ENCODE data around the gene TIMM23. TPM values are rescaled to one million over a fixed set of nuclear protein-coding genes. Genes with fewer than 3 reads are reported as not detected.
A peak's percentile ranks its signal among the peaks of the same experiment; 100 is the strongest.

TIMM23 gene
- total RNA-seq, 1 experiment from 2014 or later = 142 TPM

GRCh38 chr10:46020344-46020657 lies 48.0 kb downstream of the TIMM23 start:
- CTCF ChIA-PET = interaction anchor here (1.2 kb wide), 1 partner anchor 8 kb away, joined by 3 read pairs; no protein-coding TSS in a partner anchor
- H3K4me3 ChIP-seq (ENCODE audit: low read depth, low read length) = no peak overlapping the region
- no peaks in the 10 kb centered on the region for H3K9me3 ChIP-seq
- Mint-ChIP-seq H3K27me3 (ENCODE audit: insufficient read depth, unreplicated experiment) (no peaks in the 10 kb centered on the region), H3K27ac (ENCODE audit: unreplicated experiment) (no peak overlapping the region), H3K9me3 (ENCODE audit: unreplicated experiment) (no peaks in the 10 kb centered on the region), H3K36me3 (ENCODE audit: insufficient read depth, unreplicated experiment) (peaks cover 44% of the 10 kb centered on the region), H3K4me3 (ENCODE audit: unreplicated experiment) (no peak overlapping the region), H3K4me1 (ENCODE audit: low read depth, unreplicated experiment) (peaks cover 36% of the 10 kb centered on the region)
- intact Hi-C loops (cut with micrococcal nuclease; ENCODE audit: unreplicated experiment) = loop anchor here (2.0 kb wide), 1 partner anchor 48 kb away; the partner anchor contains the start of gene TIMM23
- H3K4me1 ChIP-seq = peaks cover 44% of the 10 kb centered on the region
- POLR2A ChIA-PET = no interaction called here
- TF ChIP-seq, protein P1, sequence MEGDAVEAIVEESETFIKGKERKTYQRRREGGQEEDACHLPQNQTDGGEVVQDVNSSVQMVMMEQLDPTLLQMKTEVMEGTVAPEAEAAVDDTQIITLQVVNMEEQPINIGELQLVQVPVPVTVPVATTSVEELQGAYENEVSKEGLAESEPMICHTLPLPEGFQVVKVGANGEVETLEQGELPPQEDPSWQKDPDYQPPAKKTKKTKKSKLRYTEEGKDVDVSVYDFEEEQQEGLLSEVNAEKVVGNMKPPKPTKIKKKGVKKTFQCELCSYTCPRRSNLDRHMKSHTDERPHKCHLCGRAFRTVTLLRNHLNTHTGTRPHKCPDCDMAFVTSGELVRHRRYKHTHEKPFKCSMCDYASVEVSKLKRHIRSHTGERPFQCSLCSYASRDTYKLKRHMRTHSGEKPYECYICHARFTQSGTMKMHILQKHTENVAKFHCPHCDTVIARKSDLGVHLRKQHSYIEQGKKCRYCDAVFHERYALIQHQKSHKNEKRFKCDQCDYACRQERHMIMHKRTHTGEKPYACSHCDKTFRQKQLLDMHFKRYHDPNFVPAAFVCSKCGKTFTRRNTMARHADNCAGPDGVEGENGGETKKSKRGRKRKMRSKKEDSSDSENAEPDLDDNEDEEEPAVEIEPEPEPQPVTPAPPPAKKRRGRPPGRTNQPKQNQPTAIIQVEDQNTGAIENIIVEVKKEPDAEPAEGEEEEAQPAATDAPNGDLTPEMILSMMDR (IDR thresholded peaks at IDR 0.05; ENCODE audit: insufficient read depth in 1 of 2, low read depth in 1 of 2, low read length in 1 of 2, severe bottlenecking in 1 of 2, unreplicated experiment in 1 of 2) = no peak
- no peaks in the 10 kb centered on the region for H3K27me3 ChIP-seq (replicated peaks; ENCODE audit: control insufficient read depth, insufficient read depth, low read length)
- BruUV-seq (replicated peaks) = no TSS peak
- 0 out of 2 replicates have a peak, but pooled peaks cover 1% of the 10 kb centered on the region for H3K36me3 ChIP-seq (ENCODE audit: control insufficient read depth, insufficient read depth, low read length)
- DNase-seq = no peak

DNA sequence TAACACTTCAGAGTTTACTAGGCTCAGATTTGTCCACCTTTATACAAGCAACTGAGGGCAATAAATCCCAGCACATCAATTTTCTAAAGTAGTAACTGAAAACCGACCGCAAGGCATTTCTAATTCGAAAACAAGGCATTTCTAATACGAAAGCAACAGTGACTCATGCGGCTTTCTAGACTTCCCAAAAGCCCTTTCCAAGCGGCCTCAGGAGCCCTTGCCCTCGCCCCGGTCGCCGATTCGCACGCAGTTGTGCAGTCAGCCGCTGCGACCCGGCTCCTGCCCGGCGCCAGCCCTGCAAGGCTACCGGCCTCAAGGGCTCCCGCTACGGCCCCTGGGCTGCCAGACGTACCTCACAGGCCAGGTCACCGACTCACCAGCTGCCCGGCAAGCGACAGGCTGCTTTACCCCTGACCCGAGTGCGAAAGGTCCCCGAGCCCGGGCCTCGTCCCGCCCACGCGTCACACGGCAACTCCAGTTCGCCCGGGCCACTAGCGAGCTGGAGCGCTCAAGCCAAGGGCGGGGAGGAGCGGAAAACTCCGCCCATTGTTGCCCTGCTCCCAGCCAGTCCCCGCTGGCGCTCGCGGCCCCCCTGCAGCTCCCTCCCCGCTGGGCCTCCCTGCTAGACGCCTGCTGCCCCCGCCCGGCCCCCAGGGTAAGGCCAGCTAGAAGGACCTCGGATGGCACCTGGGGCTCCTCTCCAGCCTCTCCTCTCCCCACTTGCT lies 50.9 kb downstream of the TIMM23 start:
- Mint-ChIP-seq H3K27me3 (ENCODE audit: insufficient read depth, unreplicated experiment) (no peaks in the 10 kb centered on the region), H3K36me3 (ENCODE audit: insufficient read depth, unreplicated experiment) (peaks cover 40% of the 10 kb centered on the region), H3K27ac (ENCODE audit: unreplicated experiment) (peak overlapping the region; percentile 90), H3K4me1 (ENCODE audit: low read depth, unreplicated experiment) (peaks cover 47% of the 10 kb centered on the region), H3K4me3 (ENCODE audit: unreplicated experiment) (peak overlapping the region; percentile 82), H3K9me3 (ENCODE audit: unreplicated experiment) (no peaks in the 10 kb centered on the region)
- POLR2A ChIA-PET = interaction anchor here (0.6 to 1.5 kb wide), 6 partner anchors 8 to 200 kb away, joined by 3 to 8 read pairs (median 6); partner anchors contain the start of gene TIMM23
- H3K36me3 ChIP-seq (ENCODE audit: control insufficient read depth, insufficient read depth, low read length) = 0 out of 2 replicates have a peak, but pooled peaks cover 4% of the 10 kb centered on the region
- H3K4me1 ChIP-seq = peaks cover 45% of the 10 kb centered on the region
- CTCF ChIA-PET = interaction anchor here (0.6 to 2.5 kb wide), 8 partner anchors 8 to 49 kb away, joined by 3 to 20 read pairs (median 5); no protein-coding TSS in a partner anchor
- intact Hi-C loops (cut with micrococcal nuclease; ENCODE audit: unreplicated experiment) = loop anchor here (2.0 kb wide), 1 partner anchor 24 kb away; no protein-coding TSS in a partner anchor
- DNase-seq = peak; percentile 98 to 99
- TSS peak; percentile 17 for BruUV-seq (replicated peaks)
- TF ChIP-seq, protein P1 (IDR thresholded peaks at IDR 0.05; ENCODE audit: insufficient read depth in 1 of 2, low read depth in 1 of 2, low read length in 1 of 2, severe bottlenecking in 1 of 2, unreplicated experiment in 1 of 2) = peak; percentile 49 to 94
- H3K9me3 ChIP-seq = no peaks in the 10 kb centered on the region
- no peaks in the 10 kb centered on the region for H3K27me3 ChIP-seq (replicated peaks; ENCODE audit: control insufficient read depth, insufficient read depth, low read length)
- peak overlapping the region; percentile 56 for H3K4me3 ChIP-seq (ENCODE audit: low read depth, low read length)

- no peaks in the 10 kb centered on the region for H3K27me3 Mint-ChIP-seq (ENCODE audit: insufficient read depth, unreplicated experiment)
- H3K27ac Mint-ChIP-seq (ENCODE audit: unreplicated experiment) = no peak overlapping the region
- BruUV-seq (replicated peaks) = no TSS peak
- Histone ChIP-seq H3K9me3 (no peaks in the 10 kb centered on the region), H3K27me3 (replicated peaks; ENCODE audit: control insufficient read depth, insufficient read depth, low read length) (no peaks in the 10 kb centered on the region), H3K4me3 (ENCODE audit: low read depth, low read length) (no peak overlapping the region), H3K36me3 (ENCODE audit: control insufficient read depth, insufficient read depth, low read length) (0 out of 2 replicates have a peak, but pooled peaks cover 3% of the 10 kb centered on the region), H3K4me1 (peaks cover 36% of the 10 kb centered on the region)
- TF ChIP-seq, protein P1 (IDR thresholded peaks at IDR 0.05; ENCODE audit: insufficient read depth in 1 of 2, low read depth in 1 of 2, low read length in 1 of 2, severe bottlenecking in 1 of 2, unreplicated experiment in 1 of 2) = no peak
- H3K4me1 Mint-ChIP-seq (ENCODE audit: low read depth, unreplicated experiment) = peaks cover 43% of the 10 kb centered on the region
- H3K4me3 Mint-ChIP-seq (ENCODE audit: unreplicated experiment) = no peak overlapping the region
- CTCF ChIA-PET = no interaction called here
- POLR2A ChIA-PET = no interaction called here
- no peak for DNase-seq
- peaks cover 36% of the 10 kb centered on the region for H3K36me3 Mint-ChIP-seq (ENCODE audit: insufficient read depth, unreplicated experiment)
- no peaks in the 10 kb centered on the region for H3K9me3 Mint-ChIP-seq (ENCODE audit: unreplicated experiment)
- intact Hi-C loops (cut with micrococcal nuclease; ENCODE audit: unreplicated experiment) = no loop called here
Observed at GRCh38 chr10:46024948-46025347, 52.7 kb downstream of the TIMM23 start.
